ENCODE data around the gene MICU1.
A peak's percentile ranks its signal among the peaks of the same experiment; 100 is the strongest.
"Not testable (repeated sequence)": the region's sequence is repeated elsewhere in the genome, so short reads cannot be mapped to it uniquely, and the experiment has no call there.

The MICU1 gene

DNA sequence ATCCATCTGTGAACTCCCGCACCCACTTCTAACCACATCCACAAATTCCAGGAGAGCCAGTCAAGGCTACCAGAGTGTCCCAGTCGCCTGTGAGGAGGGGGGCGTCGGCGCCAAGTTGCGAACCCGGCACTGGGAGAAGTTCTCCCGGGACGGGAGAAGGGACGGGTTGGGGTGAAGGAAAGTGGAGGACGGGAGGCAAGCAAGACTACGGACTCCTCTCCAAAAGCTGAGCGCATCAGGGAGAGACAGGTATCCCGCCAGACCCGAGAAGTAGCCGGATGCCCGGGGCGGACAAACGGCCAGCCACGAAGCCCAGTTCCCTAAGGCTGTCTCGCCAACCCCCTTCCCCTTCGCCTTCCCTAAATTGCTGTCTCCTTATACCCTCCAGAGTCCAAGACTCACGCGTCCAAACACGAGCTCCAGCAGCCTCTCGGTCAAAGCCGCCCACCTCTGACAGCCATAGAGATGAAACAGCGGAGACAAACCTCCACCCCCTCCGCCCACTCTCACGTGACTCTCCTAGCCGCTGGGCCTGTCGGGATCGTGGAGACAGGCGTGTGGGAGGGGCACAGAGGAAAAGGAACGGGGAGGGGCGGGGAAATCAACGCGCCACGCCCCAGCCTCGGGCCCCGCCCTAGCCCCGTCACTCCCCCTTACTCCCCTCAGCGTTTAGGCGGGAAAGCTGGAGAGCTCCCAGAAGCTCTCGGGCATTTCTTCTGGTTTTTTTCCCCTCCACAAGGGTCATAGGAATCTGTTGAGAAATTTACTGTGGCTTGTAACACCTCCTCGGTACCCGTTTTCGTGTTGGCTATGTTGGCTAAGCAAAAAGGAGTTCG lies at the start of gene MICU1:
Gene MICU1 (minus strand): TSS at position 472 of the 836 bp plus-strand sequence. CDS start 59,286 bp downstream, outside the sequence.
- DNase-seq = peak; percentile 80

DNA sequence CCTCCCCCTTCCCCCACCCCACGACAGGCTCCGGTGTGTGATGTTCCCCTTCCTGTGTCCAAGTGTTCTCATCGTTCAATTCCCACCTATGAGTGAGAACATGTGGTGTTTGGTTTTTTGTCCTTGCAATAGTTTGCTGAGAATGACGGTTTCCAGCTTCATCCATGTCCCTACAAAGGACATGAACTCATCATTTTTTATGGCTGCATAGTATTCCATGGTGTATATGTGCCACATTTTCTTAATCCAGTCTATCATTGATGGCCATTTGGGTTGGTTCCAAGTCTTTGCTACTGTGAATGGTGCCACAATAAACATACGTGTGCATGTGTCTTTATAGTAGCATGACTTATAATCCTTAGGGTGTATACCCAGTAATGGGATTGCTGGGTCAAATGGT lies 48.3 kb upstream of the MICU1 start:
- DNase-seq = not testable (repeated sequence)

DNA sequence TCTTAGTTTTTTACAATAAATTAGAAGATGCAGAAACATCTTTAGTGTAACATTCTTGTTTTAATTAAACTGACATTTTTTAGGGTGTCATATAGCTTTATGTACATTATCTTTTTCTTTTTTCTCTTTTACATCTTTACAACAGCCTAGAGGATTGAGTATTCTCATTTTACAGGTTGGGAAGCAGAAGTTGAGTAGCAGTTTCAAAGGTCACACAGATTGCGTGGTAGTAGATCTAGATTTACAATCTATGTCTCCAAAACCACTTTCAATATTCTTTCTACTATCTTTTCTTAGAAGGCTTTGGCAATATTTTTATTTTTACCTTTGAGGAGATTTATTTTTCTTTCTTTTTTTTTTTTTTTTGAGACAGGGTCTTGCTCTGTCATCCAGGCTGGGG lies 47.4 kb upstream of the MICU1 start:
- no peak for DNase-seq

GRCh38 chr10:72667207-72667864 lies 41.5 kb upstream of the MICU1 start:
- no peak for DNase-seq

- no peak for DNase-seq
Measured at GRCh38 chr10:72665925-72666324, 40.0 kb upstream of the MICU1 start.

DNA sequence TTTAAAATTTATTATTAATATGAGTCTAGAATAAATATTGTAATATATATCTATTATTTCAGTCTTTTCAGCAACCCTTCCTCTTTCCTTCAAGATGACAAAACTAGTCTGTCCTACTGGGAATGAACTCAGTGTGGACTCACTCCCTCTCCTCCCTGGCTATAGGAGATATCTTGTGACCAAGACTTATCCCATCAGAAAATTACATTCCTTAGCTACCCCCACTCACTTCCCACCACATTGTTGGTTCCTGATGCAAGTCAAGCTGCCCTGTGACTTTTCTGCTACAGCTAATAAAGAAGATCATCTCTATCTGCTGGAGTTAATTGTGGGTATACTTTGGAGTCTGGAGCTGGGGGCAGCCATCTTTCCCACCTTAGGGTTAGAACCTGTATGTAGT lies 38.1 kb upstream of the MICU1 start:
- DNase-seq = no peak

- DNase-seq = no peak
Measured at GRCh38 chr10:72661431-72661830, 35.6 kb upstream of the MICU1 start.

DNA sequence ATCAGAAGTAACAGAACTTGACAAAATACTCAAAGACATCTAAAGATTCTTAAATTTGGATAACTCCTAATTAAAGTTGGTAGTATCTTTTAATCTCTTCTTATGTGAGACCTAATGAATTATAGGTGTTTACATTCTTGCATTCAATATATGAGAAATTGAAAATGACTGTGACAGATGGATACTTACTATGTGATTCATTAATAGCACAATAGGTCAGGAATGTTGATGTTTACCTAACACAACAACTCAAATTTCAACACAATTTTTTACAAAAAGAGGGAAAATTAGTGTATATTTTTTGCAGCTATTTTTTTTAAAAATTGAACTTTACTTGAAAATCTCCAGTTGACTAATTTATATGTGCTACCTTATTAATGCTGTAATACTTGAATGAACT lies 34.3 kb upstream of the MICU1 start:
- DNase-seq = no peak

DNA sequence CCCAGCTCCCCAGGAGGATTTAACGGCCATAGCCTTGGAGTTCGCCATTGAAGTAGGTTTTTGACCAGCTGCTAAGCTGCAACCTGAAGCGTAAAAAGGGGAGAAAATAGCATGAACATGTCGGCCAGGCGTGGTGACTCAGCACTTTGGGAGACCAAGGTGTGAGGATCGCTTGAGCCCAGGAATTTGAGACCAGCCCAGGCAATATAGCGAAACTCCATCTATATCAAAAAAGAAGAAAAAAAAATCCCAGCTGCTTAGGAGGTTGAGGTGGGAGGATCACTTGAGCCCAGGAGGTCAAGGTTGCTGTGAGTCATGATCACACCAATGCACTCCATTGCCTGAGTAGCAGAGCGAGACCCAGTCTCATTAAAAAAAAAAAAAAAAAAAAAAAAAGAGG lies 33.8 kb upstream of the MICU1 start:
- DNase-seq = no peak

GRCh38 chr10:72658696-72659400 lies 33.0 kb upstream of the MICU1 start:
- DNase-seq = no peak

DNA sequence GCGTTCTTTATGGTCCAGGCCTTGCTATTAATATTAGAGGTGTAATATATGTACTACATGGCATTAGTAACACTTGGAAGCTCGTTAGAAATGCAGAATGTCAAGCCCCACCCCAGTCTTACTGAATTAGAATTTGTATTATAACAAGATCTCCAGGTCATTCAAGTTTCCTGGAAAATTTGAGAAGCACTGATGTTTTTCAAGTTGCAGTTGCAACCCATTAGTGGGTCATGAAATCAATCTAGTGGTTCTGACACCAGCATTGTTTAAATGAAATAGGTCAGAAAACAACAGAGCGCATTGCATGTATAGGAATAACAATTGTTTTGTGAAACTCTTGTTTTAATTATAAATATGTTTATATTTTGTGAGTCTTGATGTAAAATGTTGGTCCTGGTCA lies 28.8 kb upstream of the MICU1 start:
- DNase-seq = no peak

DNA sequence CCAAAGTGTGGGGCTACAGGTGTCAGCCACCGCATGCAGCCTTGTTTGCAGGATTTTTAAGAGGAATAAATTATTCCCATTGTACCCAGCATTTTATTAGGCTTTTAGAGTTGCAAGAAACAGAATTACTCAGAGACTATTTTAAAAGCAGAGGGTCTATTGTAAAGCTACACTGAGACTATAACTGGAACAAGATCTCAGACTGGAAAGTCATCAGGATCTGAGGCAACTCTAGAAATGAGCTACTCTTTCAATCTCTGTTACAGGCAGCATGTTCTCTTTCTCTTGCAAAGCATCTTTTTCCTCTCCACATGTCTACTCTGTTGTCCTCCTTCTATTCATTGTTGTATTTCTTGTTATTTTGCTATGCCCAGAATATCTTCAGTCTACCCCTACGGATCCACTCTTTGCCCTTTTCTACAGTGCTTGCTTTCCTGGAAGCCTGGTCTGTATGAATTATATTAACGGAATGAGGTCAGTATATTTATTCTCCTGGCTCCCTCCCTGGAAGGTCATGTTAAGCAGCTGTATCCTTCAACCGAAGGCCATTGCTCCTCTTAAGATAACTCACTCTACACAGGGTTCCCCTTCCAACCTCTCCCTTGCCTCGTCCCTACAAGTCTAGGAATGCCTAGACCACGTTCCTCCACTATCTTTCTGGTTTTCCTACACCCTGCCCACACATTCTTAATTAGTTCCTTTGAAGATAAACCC lies 27.7 kb upstream of the MICU1 start:
- no peak for DNase-seq

- no peak for DNase-seq
Measured at GRCh38 chr10:72649291-72649690, 23.4 kb upstream of the MICU1 start.

- no peak for DNase-seq
Measured at GRCh38 chr10:72648301-72648700, 22.4 kb upstream of the MICU1 start.

GRCh38 chr10:72646971-72647370 lies 21.1 kb upstream of the MICU1 start:
- DNase-seq = not testable (repeated sequence)

- no peak for DNase-seq
Measured at GRCh38 chr10:72645263-72645858, 19.5 kb upstream of the MICU1 start.

DNA sequence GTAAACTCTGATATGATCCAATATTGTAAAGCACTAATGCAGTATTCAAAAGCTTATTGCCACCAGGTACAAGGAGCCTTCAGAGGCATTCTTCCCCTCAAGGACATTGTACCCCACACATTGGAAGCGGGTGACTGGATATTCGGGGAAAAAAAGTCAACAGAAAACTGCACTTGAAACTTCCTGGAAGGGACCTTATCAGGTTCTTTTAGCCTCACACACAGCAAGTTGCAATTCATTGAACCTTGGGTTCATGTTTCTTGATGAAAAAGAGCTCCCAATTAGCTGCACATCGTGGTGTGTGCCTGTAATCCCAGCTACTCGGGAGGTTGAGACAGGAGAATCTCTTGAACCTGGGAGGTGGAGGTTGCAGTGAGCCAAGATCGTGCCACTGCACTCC lies 16.4 kb upstream of the MICU1 start:
- no peak for DNase-seq

DNA sequence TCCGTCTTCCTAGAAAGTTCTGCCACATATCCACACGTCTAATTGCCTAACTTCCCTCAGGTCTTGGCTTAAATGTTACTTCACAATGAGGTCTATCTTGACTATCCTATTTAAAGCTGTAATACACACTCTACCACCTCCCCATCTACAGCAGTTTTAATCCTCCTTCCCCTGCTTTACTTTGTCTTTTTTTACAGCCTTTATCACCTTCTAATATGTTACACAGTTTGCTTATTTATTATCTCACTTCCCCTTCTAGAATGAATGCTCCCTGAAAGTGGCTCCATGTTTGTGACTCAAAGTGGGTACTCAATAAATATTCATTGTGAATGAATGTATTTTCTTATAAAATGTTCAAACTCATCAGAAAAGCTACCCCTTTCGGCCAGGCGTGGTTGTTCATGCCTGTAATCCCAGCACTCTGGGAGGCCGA lies 13.6 kb upstream of the MICU1 start:
- no peak for DNase-seq

DNA sequence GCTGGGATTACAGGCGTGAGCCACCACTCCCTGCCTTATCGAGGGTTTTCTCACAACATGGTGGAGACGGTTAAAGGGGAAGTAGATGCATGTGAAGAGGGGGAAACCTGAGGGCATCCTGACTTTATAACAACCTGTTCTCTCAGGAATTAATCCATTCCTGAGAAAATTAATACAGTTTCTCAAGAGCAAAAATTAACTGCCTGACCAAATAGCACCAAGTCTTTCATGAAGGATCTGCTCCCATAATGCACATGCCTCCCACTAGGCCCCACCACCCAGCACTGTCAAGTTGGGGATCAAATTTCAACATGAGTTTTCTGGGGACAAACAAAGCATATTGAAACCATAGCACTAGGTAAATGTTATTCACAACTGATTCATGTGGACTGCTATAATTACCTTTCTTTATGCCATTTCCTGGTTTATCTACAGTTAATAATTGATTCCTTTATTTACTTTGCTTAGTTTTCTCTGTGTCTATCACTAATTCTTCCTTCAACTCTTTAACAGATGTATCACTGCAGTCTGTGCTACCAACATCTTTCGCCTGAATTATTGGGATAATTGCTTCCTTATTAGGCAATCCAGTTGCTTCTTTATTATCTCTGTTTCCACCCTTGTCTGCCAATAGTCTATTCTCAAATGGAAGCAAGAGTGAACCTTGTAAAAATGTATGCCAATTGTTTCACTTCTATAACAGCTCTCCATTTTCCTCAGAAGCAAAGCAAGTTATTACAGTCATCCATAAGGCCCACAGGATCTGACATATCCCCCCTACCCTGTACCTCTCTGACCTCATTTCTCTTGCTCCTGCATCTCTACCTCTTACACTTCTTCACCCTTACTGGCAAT lies 12.9 kb upstream of the MICU1 start:
- DNase-seq = no peak

GRCh38 chr10:72637398-72637857 lies 11.5 kb upstream of the MICU1 start:
- DNase-seq = no peak

DNA sequence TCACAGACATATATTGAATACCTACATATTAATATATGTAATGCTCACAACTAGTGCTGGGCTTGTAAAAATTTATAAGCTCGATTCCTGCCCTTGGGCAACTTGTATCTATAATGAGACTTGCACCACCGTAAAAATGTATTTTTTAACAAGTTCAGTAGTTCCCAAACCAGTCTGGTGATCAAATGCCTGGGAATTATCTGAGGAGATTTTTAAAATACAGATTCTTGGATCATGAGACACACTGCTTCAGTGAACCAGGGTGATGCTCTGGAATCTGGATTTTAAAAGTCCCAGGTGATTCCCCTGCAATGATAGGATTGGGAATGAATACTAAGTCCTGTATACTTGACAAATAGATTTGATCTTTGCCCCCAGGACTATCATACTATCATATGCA lies 4.3 kb upstream of the MICU1 start:
- DNase-seq = no peak

DNA sequence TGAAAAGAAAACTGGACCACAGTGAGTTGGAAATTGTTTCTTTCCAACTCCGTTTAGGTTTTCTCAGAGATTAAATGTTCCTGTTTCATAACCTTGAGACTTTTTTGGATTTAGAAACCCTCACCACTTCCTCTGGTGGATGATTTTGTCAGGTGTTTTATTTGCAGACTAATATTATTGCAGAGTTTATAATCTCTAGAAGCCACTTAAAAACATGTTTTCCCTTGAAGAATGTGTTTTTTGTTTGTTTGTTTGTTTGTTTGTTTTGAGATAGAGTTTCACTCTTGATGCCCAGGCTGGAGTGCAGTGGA lies 520 bp upstream of the MICU1 start:
- DNase-seq = no peak
